A549 (cell line): Measurements from ENCODE around the gene PLCB2.

Experiments used
- BHLHE40 ChIP-seq: IDR thresholded peaks from 2 replicates; pipeline ENCODE4 v1.6.1; 2012; ENCODE audit warnings: low read depth, low read length, inconsistent platforms
- CBX2 ChIP-seq: fragments of 200-600 bp; sonication (generic); IDR thresholded peaks from 2 replicates; pipeline ENCODE4 v1.6.1; 2016; ENCODE audit warnings: low read depth, mild to moderate bottlenecking, borderline replicate concordance
- CTCF ChIP-seq: fragments of >200 bp; sonication (Bioruptor Twin); formaldehyde crosslinking; IDR thresholded peaks from 3 replicates; pipeline ENCODE4 v1.5.1; 2016
- EP300 ChIP-seq, 2 experiments: fragments of >200 bp; sonication (Bioruptor Twin); formaldehyde crosslinking; IDR thresholded peaks; 2 replicates in 1 of 2; 3 replicates in 1 of 2; pipeline ENCODE4 v1.6.1; 2016 to 2017
- JUN ChIP-seq, 2 experiments: fragments of >200 bp; sonication (Bioruptor Twin); formaldehyde crosslinking; IDR thresholded peaks; 2 replicates in 1 of 2; 3 replicates in 1 of 2; pipeline ENCODE4 v1.6.1; 2016 to 2017
- POLR2A ChIP-seq: IDR thresholded peaks from 2 replicates; pipeline ENCODE4 v1.6.1; 2012; ENCODE audit warnings: mild to moderate bottlenecking, low read length
- RAD21 ChIP-seq, 2 experiments: fragments of >200 bp in 1 of 2; sonication (Bioruptor Twin) in 1 of 2; formaldehyde crosslinking in 1 of 2; IDR thresholded peaks in 1 of 2; conservative IDR thresholded peaks in 1 of 2; 2 replicates in 1 of 2; 3 replicates in 1 of 2; pipeline ENCODE4 v1.6.1; 2012 to 2018; ENCODE audit warnings: inconsistent platforms in 1 of 2
- TF ChIP-seq, protein P1 (sequence below): fragments of 250-450 bp; sonication (Bioruptor Pico); IDR thresholded peaks from 2 replicates; pipeline ENCODE4 v1.5.0; 2021; ENCODE audit warnings: mild to moderate bottlenecking, moderate library complexity, borderline replicate concordance

DNA sequence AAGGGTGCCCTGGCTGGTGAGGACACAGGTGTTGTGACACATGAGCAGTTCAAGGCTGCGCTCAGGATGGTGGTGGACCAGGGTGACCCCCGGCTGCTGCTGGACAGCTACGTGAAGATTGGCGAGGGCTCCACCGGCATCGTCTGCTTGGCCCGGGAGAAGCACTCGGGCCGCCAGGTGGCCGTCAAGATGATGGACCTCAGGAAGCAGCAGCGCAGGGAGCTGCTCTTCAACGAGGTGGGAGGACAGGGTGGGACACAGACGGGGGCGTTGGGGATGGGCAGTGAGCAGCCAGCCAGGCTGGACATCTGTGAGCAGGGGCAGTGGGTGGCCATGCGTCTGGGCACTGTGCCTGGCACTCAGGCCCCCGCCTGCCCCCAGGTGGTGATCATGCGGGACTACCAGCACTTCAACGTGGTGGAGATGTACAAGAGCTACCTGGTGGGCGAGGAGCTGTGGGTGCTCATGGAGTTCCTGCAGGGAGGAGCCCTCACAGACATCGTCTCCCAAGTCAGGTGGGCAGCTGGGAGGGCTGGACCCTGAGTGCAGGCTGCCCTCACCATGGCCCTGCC lies 35.2 kb downstream of the PLCB2 start:
- TF ChIP-seq CBX2 (no peak), RAD21 (conservative IDR thresholded peaks at IDR 0.05 in 1 of 2, IDR thresholded peaks at IDR 0.05 in 1 of 2) (peak; percentile 21 to 41; a peak in 2 of 5 replicates), CTCF (peak; percentile 16; the same call in 1 of the 3 replicates), EP300 (IDR thresholded peaks at IDR 0.05) (no peak), POLR2A (no peak), JUN (IDR thresholded peaks at IDR 0.05) (no peak), BHLHE40 (no peak)
- TF ChIP-seq, protein P1, sequence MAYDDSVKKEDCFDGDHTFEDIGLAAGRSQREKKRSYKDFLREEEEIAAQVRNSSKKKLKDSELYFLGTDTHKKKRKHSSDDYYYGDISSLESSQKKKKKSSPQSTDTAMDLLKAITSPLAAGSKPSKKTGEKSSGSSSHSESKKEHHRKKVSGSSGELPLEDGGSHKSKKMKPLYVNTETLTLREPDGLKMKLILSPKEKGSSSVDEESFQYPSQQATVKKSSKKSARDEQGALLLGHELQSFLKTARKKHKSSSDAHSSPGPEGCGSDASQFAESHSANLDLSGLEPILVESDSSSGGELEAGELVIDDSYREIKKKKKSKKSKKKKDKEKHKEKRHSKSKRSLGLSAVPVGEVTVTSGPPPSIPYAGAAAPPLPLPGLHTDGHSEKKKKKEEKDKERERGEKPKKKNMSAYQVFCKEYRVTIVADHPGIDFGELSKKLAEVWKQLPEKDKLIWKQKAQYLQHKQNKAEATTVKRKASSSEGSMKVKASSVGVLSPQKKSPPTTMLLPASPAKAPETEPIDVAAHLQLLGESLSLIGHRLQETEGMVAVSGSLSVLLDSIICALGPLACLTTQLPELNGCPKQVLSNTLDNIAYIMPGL = no peak
